Loucy (cell line): ENCODE data around the gene EIF4H.
"Not testable (repeated sequence)": the region's sequence is repeated elsewhere in the genome, so short reads cannot be mapped to it uniquely, and the experiment has no call there.

Experiments
- H2AFZ ChIP-seq: fragments of 200-600 bp; sonication (generic); 2 replicates; pipeline ENCODE4 v1.6.0; 2016; ENCODE audit warnings: antibody characterized with exemption, mild to moderate bottlenecking, low read length, moderate library complexity
- H3F3A ChIP-seq: fragments of 200-600 bp; 2 replicates; pipeline ENCODE4 v1.6.0; 2016; ENCODE audit warnings: antibody characterized with exemption, low read depth, mild to moderate bottlenecking
- H3K27me3 ChIP-seq: fragments of 200-600 bp; sonication (generic); 2 replicates; pipeline ENCODE4 v1.6.1; 2014; ENCODE audit warnings: low read length, mild to moderate bottlenecking; ENCODE audit not compliant: insufficient read depth, poor library complexity, severe bottlenecking
- H3K36me3 ChIP-seq: fragments of 200-600 bp; sonication (generic); 2 replicates; pipeline ENCODE4 v1.6.1; 2016; ENCODE audit warnings: low read length; ENCODE audit not compliant: insufficient read depth
- H3K4me1 ChIP-seq: fragments of 200-600 bp; sonication (generic); 2 replicates; pipeline ENCODE4 v1.5.1; 2014; ENCODE audit warnings: low read length, mild to moderate bottlenecking; ENCODE audit not compliant: insufficient read depth, poor library complexity, severe bottlenecking
- H3K4me2 ChIP-seq: fragments of 200-600 bp; sonication (generic); 2 replicates; pipeline ENCODE4 v1.6.0; 2014; ENCODE audit warnings: antibody characterized with exemption, low read length, low read depth, mild to moderate bottlenecking; ENCODE audit not compliant: poor library complexity, severe bottlenecking
- H3K4me3 ChIP-seq: fragments of 200-600 bp; sonication (generic); 2 replicates; pipeline ENCODE4 v1.5.1; 2014; ENCODE audit warnings: low read length, mild to moderate bottlenecking, mixed read lengths; ENCODE audit not compliant: poor library complexity, severe bottlenecking
- H3K79me2 ChIP-seq: fragments of 200-600 bp; sonication (generic); 2 replicates; pipeline ENCODE4 v1.6.1; 2014; ENCODE audit warnings: low read length; ENCODE audit not compliant: insufficient read depth
- H3K9ac ChIP-seq: fragments of 200-600 bp; sonication (generic); 2 replicates; pipeline ENCODE4 v1.6.0; 2014; ENCODE audit warnings: mild to moderate bottlenecking, low read depth, low read length, moderate library complexity; ENCODE audit not compliant: poor library complexity, severe bottlenecking
- H3K9me2 ChIP-seq: fragments of 200-600 bp; sonication (generic); replicated peaks from 2 replicates; pipeline ENCODE4 v1.6.1; 2016; ENCODE audit warnings: low read depth, low read length, mixed read lengths
- H3K9me3 ChIP-seq: fragments of 200-600 bp; sonication (generic); 2 replicates; pipeline ENCODE4 v1.6.1; 2014; ENCODE audit warnings: mild to moderate bottlenecking, antibody characterized with exemption, low read length, low read depth; ENCODE audit not compliant: insufficient read depth
- H4K20me1 ChIP-seq: fragments of 200-600 bp; sonication (generic); 2 replicates; pipeline ENCODE4 v1.6.0; 2014; ENCODE audit warnings: antibody characterized with exemption, low read length, mild to moderate bottlenecking; ENCODE audit not compliant: insufficient read depth, poor library complexity, severe bottlenecking
- CTCF ChIP-seq: fragments of 200-600 bp; sonication (generic); conservative IDR thresholded peaks from 2 replicates; pipeline ENCODE4 v1.5.1; 2014; ENCODE audit warnings: mild to moderate bottlenecking, antibody characterized with exemption, low read length
- EZH2phosphoT487 ChIP-seq: fragments of 200-600 bp; IDR thresholded peaks from 2 replicates; pipeline ENCODE4 v1.6.1; 2018; ENCODE audit warnings: antibody characterized with exemption, mild to moderate bottlenecking, moderate library complexity, borderline replicate concordance

Gene EIF4H

DNA sequence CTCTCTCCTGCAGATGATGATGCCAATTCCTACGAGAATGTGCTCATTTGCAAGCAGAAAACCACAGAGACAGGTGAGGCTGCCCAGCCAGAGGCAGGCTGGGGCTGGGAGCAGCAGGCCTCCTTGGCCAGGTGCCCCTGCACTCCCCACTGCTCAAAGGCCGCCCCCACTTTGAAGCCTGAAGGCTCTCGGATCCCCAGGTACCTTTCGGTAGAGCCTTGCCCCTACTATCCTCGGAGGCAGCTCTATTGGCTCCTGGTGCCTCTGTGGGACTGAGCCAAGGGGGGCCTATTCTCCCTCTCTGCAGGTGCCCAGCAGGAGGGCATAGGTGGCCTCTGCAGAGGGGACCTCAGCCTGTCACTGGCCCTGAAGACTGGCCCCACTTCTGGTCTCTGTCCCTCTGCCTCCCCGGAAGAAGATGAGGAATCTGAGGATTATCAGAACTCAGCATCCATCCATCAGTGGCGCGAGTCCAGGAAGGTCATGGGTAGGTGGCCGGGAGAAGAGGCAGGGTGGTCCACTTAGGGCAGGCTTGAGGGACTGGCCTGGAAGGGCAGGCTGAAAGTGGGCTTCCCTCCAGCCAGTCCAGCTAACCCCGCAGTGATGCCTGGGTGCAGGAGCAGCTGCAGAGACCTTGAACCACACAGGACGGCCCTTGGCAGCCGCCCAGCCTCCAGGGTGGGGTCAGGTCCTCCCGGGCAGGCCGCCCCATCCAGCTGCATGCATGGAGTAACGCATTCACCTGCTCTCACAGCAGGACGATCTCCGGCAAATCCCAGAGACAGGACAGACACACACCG lies 49.8 kb downstream of the EIF4H start:
- peaks cover 30% of the 10 kb centered on the region; the same call in 1 of the 2 replicates for H3K36me3 ChIP-seq
- no peak for TF ChIP-seq EZH2phosphoT487
- TF ChIP-seq CTCF, result no peak
- H3K4me3 ChIP-seq, result no peak overlapping the region
- H3K27me3 ChIP-seq, result no peaks in the 10 kb centered on the region
- peaks cover 19% of the 10 kb centered on the region for H3K4me1 ChIP-seq
- H4K20me1 ChIP-seq, result no peaks in the 10 kb centered on the region
- peaks cover 5% of the 10 kb centered on the region; the same call in 1 of the 2 replicates for H3K79me2 ChIP-seq
- H3F3A ChIP-seq, result no peaks in the 10 kb centered on the region
- no peak overlapping the region for H3K4me2 ChIP-seq
- H3K9ac ChIP-seq, result no peak overlapping the region
- H3K9me2 ChIP-seq, result no peaks in the 10 kb centered on the region
- H2AFZ ChIP-seq, result no peak overlapping the region
- no peaks in the 10 kb centered on the region for H3K9me3 ChIP-seq

DNA sequence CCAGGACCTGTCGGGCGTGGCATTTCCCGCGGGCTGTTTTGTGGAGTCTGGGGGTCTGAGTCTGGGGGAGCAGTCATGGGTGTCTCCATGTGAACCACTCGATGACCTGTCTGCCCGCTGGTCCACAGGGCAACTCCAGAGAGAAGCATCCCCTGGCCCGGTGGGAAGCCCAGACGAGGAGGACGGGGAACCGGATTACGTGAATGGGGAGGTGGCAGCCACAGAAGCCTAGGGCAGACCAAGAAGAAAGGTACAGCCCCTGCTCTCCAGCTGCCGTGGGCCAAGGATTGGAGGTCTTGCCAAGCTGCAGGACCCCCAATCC lies 50.3 kb downstream of the EIF4H start:
- H3K27me3 ChIP-seq, result no peaks in the 10 kb centered on the region
- no peaks in the 10 kb centered on the region for H4K20me1 ChIP-seq
- peaks cover 35% of the 10 kb centered on the region; the same call in 1 of the 2 replicates for H3K36me3 ChIP-seq
- no peak for TF ChIP-seq EZH2phosphoT487
- no peak for TF ChIP-seq CTCF
- H3K4me1 ChIP-seq, result peaks cover 14% of the 10 kb centered on the region
- no peaks in the 10 kb centered on the region for H3F3A ChIP-seq
- peaks cover 1% of the 10 kb centered on the region; the same call in 1 of the 2 replicates for H3K79me2 ChIP-seq
- no peak overlapping the region for H3K4me2 ChIP-seq
- H3K4me3 ChIP-seq, result no peak overlapping the region
- H3K9me2 ChIP-seq, result no peaks in the 10 kb centered on the region
- H3K9me3 ChIP-seq, result no peaks in the 10 kb centered on the region
- no peak overlapping the region for H2AFZ ChIP-seq
- no peak overlapping the region for H3K9ac ChIP-seq

- not testable (repeated sequence) for H3K79me2 ChIP-seq, H2AFZ ChIP-seq, H3F3A ChIP-seq, H3K27me3 ChIP-seq, H4K20me1 ChIP-seq, H3K9me3 ChIP-seq, H3K4me3 ChIP-seq, H3K4me2 ChIP-seq, H3K4me1 ChIP-seq, H3K9ac ChIP-seq, H3K9me2 ChIP-seq
- peaks cover 36% of the 10 kb centered on the region; the same call in 1 of the 2 replicates for H3K36me3 ChIP-seq
These were observed 50.8 kb downstream of the EIF4H start for GRCh38 chr7:74224907-74225306.

DNA sequence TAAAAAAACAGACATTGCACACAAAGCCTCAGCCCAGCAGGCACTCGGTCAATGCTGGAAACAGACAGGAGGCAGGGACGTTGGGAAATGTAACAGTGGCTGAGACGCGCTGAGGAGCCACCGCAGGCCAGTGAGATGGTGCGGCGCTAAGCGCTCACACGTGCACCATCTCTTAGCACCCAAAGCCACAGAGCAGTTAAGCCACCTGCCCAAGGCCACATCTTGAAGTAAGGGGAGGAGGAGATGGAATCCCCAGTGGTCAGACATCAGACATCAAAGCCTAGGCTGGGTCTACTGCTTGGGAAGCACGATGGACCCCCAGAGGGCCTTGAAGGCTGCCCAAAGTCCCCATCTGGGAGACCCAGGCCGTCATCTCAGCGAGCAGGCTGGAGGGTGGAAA lies 51.2 kb downstream of the EIF4H start:
- H3K4me2 ChIP-seq, result no peak overlapping the region
- H3K9me2 ChIP-seq, result no peaks in the 10 kb centered on the region
- peaks cover 4% of the 10 kb centered on the region for H3K4me1 ChIP-seq
- H4K20me1 ChIP-seq, result no peaks in the 10 kb centered on the region
- no peak overlapping the region for H2AFZ ChIP-seq
- no peaks in the 10 kb centered on the region for H3K79me2 ChIP-seq
- H3K9ac ChIP-seq, result no peak overlapping the region
- no peaks in the 10 kb centered on the region for H3K27me3 ChIP-seq
- TF ChIP-seq EZH2phosphoT487 (no peak), CTCF (no peak)
- H3K9me3 ChIP-seq, result no peaks in the 10 kb centered on the region
- peaks cover 38% of the 10 kb centered on the region; the same call in 1 of the 2 replicates for H3K36me3 ChIP-seq
- H3K4me3 ChIP-seq, result no peak overlapping the region
- no peaks in the 10 kb centered on the region for H3F3A ChIP-seq
